ENCODE data around the gene ARHGEF1. TPM values are rescaled to one million over a fixed set of nuclear protein-coding genes. Genes with fewer than 3 reads are reported as not detected.

Gene ARHGEF1
- total RNA-seq, 1 donor from 2014 or later: 24.2 TPM

GRCh38 chr19:41947091-41947490 is 64.1 kb downstream of the ARHGEF1 start:
- DNase-seq (ENCODE audit: low read depth): no peak

- DNase-seq (ENCODE audit: low read depth): peak; percentile 79
These were observed 68.7 kb downstream of the ARHGEF1 start for GRCh38 chr19:41951686-41952172.

GRCh38 chr19:41955521-41955920 is 72.5 kb downstream of the ARHGEF1 start:
- DNase-seq (ENCODE audit: low read depth): no peak

- no peak for DNase-seq (ENCODE audit: low read depth)
These were observed 73.6 kb downstream of the ARHGEF1 start for GRCh38 chr19:41956621-41957020.

Small RNA genes lying within 50 kb of the gene (microRNA-seq; reads per million reads assigned to microRNA genes)
- gene MIR6797: not detected

Other genes with a start within 250 kb of the ARHGEF1 start
- gene CEACAM7, start 194.9 kb upstream of the ARHGEF1 start, total RNA-seq: not detected in 2 replicates
- gene CEACAM5, start 174.6 kb upstream of the ARHGEF1 start, total RNA-seq: not detected in 2 replicates
- not detected in 2 replicates for gene CEACAM6, start 127.7 kb upstream of the ARHGEF1 start, total RNA-seq
- not detected in 2 replicates for gene CEACAM3, start 86.6 kb upstream of the ARHGEF1 start, total RNA-seq
- gene LYPD4, start 38.5 kb upstream of the ARHGEF1 start, total RNA-seq: not detected in 2 replicates
- gene DMRTC2, start 38.1 kb upstream of the ARHGEF1 start, total RNA-seq: not detected in 2 replicates
- 323 and 368 TPM in 2 replicates for gene RPS19, start 22.9 kb upstream of the ARHGEF1 start, total RNA-seq
- gene CD79A, start 5.9 kb upstream of the ARHGEF1 start, total RNA-seq: 1.2 and 2.0 TPM in 2 replicates
- not detected in 2 replicates for gene ERFL, start 45.3 kb downstream of the ARHGEF1 start, total RNA-seq
- 116 and 117 TPM in 2 replicates for gene RABAC1, start 76.1 kb downstream of the ARHGEF1 start, total RNA-seq
- 0.26 and 0.56 TPM in 2 replicates for gene ATP1A3, start 111.0 kb downstream of the ARHGEF1 start, total RNA-seq
- 0.13 TPM in 1 of 2 replicates, not detected in the other for gene GRIK5, start 187.0 kb downstream of the ARHGEF1 start, total RNA-seq
- 18.6 and 20.1 TPM in 2 replicates for gene ZNF574, start 193.0 kb downstream of the ARHGEF1 start, total RNA-seq
- gene POU2F2, start 249.3 kb downstream of the ARHGEF1 start, total RNA-seq: 0.03 TPM in 1 of 2 replicates, not detected in the other